ENCODE results near the gene VPS13D.
"Not testable (repeated sequence)": the region's sequence is repeated elsewhere in the genome, so short reads cannot be mapped to it uniquely, and the experiment has no call there.

The VPS13D gene

DNA sequence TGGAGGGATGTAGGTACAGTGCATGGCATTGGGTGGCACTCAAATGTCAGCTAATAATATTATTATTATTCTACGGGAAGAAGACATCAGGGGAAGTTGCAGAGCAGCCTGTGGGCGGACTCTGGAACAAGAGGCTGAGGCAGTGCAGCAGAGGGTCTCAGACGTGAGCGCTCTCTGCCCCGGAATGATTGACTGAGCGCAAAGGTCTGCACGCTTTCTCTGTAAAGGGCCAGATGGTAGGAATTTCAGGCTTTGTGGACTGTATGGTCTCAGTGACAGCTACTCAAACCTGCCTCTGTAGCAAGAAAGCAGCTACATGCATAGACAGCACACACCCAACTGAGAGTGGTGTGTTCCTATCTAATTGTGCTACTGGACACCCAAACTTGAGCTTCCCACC, 29.6 kb upstream of the VPS13D start:
- no peak for DNase-seq (ENCODE audit: low read depth in 2 of 2)

DNA sequence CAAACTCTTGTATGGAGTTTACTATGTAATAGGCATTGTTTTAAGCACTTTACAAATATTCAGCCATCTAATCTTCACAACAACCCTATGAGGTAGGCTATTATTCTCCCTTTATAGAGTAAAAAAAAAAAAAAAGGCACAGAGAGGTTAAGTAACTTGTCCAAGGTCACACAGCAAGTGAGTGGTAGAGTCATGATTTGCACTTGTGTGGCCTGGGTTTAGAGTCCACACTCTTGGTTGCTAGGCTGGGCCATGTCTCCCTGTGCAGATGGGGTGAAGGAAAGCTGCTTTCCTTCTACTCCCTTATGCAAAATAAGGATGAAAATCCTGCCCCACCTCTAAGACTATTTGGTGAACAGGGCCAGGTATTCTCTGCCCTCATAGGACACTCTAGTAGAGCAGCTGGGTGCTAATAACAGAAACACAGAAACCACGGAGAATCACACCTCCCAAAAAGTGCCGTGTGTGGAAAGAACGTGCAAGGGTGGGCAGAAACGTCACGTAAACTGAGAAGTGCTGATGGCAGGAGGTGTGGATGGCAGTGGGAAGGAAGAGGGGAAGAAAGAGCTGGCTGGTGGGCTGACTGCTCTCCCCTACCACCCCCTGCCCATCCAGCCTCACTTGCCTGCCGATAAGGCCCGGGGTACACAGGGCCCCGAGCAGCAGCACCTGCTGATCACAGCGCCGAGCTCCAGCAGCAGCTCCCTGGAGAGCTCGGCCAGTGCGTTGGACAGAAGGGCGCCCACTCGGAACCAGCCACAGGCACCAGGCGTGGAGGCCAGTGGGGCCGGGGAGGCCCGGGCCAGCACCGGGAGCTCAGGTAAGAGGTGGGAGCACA, 28.3 kb upstream of the VPS13D start:
- no peak for DNase-seq (ENCODE audit: low read depth in 2 of 2)

DNA sequence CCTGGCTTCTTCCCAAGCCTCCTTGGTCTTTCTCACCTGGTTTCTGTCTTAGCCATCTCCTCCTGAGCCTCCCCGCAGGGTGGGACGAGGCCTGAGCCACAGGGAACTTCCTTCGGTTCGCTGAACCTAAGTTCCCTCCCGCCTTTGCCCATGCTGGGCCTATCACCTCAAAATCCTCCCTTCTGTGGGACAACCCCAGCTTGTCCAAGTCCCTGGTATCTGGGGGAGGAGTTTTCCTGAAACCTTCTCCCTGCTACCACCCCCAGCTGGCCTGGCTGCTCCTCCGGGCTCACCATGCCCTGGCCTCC, 27.7 kb upstream of the VPS13D start:
- no peak for DNase-seq (ENCODE audit: low read depth in 2 of 2)

DNA sequence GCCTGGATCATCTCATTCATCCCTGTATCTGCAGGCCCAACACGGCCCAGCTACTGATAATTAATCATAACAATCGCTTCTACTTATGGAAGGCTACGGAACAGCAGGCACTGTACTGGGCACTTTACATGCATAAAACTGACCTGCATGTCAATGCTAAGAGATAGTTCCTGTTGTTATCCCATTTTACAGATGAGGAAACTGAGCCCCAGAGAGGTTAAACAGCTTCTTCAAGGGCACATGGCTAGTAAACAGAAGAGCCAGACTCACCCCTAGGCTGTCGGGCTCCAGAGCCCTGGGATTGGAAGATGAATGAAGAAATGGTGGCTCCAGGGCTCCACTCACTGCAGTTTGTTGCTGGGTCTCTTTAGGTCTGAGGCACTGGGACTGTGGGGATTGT, 27.3 kb upstream of the VPS13D start:
- DNase-seq (ENCODE audit: low read depth in 2 of 2) = no peak

DNA sequence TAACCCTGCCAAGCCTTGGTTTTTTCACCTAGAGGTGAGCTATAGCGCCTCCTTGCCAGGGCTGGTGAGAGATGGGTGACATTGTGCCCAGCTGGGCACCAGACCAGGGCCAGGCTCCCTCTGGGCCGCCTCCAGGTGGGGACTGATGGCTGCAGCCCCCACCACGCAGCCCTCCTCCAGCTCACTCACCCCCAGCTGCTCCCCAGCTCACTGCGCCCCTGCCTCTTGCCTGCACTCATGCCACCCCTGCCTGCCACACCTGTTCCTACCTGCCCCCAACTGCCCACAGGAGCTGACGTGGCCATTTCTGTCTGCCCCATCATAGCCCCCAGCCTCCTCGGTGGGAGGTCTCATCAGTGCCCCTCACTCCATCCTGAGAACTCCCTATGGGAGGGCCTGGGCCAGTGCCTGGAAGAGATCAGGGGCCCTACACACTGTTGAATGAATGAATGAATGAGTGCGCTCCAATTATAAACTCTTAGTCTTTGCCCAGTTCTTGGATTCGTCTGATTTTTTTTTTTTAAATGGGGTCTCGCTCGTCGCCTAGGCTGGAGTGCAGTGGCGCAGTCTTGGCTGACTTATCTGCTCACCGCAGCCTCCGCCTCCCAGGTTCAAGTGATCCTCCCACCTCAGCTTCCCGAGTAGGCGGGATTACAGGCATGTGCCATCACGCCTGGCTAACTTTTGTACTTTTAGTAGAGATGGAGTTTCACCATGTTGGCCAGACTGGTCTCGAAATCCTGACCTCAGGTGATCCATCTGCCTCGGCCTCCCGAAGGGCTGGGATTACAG, 26.4 kb upstream of the VPS13D start:
- DNase-seq (ENCODE audit: low read depth in 2 of 2) = no peak

DNA sequence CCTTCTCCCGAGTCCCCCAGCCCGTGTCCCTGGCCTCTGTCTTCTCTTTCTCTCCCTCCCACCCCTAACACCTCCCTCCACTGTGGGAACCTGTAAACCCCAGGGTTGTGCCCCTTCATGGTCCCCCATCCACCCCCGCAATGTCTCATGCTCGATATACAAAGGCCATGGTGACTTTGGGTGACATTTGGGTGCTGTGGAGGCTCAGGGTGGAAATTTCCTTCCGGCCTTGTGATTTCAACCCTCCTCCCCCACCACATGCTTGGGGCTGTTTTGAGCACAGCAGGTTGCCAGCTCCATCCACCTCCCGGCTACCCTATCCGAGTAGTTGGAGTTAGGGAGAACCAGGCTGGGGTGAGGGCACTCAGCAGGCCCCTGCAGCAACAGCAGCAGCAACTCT, 25.7 kb upstream of the VPS13D start:
- no peak for DNase-seq (ENCODE audit: low read depth in 2 of 2)

DNA sequence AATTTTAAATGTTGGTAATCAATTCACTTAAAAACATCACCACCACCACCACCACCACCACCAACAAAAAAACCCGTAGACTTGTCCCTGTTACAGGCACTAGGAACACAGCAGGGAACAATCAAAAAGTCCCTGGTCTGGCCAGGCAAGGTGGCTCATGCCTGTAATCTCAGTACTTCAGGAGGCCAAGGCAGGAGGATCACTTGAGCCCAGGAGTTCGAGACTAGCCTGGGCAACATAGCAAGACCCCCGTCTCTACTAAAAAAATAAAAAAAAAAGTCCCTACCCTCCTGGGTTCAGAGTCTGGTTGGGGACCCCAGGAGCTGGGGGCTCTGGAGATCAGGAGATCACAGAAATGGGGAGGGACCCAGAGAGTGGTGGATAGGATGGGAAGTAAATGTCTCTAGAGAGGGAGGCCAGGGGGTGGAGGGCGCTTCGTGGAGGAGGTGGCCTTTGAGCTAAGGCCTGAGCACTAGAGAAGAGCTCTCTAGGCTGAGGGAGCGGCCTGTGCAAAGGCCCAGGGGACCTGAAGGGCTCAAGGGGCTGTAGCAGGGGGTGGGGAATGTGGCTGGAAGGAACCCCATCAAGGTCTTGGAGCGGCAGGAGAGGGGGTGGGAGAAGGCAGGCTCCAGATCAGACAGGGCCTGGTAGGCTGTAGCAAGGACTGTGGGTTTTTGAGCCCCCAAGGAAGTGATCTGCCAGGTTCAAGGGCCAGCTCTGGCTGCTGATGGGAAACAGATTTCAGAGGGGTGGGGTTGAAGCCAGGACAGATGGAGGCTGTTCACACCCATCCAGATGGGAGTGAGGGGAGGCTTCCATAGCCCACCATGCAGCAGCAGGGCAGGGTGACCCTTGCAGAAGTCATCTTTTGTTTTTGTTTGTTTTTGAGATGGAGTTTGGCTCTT, 24.8 kb upstream of the VPS13D start:
- DNase-seq (ENCODE audit: low read depth in 2 of 2) = no peak

DNA sequence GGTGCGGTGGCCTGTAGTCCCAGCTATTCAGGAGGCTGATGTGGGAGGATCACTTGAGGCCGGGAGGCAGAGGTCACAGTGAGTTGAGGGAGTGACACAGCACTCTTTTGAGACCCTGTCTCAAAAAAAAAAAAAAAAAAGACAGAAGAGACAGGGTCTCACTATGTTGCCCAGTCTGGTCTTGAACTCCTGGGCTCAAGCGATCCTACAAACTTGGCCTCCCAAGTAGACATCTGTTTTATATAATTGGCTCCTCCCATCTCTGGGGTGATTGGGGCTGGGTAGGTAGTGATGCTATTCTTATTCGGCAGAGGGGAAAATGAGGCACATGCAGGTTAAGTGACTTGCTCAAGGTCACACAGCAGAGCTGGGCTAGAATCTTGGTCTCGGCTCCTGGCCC, 23.6 kb upstream of the VPS13D start:
- no peak for DNase-seq (ENCODE audit: low read depth in 2 of 2)

DNA sequence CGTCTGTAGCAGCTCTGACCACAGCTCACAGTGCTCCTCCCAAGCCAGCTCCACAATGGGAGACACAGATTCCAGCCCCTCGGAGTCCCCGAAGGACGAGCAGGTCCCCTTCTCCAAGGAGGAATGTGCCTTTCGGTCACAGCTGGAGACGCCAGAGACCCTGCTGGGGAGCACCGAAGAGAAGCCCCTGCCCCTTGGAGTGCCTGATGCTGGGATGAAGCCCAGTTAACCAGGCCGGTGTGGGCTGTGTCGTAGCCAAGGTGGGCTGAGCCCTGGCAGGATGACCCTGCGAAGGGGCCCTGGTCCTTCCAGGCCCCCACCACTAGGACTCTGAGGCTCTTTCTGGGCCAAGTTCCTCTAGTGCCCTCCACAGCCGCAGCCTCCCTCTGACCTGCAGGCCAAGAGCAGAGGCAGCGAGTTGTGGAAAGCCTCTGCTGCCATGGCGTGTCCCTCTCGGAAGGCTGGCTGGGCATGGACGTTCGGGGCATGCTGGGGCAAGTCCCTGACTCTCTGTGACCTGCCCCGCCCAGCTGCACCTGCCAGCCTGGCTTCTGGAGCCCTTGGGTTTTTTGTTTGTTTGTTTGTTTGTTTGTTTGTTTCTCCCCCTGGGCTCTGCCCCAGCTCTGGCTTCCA, 22.9 kb upstream of the VPS13D start:
- no peak for DNase-seq (ENCODE audit: low read depth in 2 of 2)

DNA sequence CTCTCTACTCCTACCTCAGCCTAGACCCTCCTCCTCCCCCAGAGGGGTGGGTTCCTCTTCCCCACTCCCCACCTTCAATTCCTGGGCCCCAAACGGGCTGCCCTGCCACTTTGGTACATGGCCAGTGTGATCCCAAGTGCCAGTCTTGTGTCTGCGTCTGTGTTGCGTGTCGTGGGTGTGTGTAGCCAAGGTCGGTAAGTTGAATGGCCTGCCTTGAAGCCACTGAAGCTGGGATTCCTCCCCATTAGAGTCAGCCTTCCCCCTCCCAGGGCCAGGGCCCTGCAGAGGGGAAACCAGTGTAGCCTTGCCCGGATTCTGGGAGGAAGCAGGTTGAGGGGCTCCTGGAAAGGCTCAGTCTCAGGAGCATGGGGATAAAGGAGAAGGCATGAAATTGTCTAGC, 21.6 kb upstream of the VPS13D start:
- DNase-seq (ENCODE audit: low read depth in 2 of 2) = no peak

DNA sequence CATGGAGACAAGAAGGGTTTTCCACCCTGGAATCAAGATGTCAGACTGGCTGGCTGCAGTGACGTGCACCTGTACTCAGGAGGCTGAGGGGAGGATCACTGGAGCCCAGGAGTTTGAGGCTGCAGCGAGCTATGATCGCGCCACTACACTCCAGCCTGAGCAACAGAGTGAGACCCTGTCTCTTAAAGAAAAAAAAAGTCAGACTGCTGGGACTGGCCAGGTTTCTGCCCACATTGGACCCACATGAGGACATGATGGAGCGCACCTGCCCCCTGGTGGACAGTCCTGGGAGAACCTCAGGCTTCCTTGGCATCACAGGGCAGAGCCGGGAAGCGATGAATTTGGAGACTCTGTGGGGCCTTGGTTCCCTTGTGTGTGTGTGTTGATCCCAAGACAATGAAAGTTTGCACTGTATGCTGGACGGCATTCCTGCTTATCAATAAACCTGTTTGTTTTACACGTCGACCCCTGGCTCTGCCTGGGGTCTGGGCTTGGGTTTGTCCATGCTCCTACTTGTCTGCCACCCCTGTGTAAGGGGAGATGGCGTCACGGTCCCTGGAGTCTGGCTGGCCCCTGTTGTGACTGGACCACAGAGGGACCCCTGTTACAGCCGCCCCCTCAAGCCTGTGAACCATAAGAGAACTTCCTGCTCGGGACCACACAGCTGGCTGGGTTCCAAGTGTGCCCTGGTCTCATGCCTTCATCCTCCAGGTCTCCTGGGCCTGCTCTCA, 20.9 kb upstream of the VPS13D start:
- peak; percentile 30 to 34 for DNase-seq (ENCODE audit: low read depth in 2 of 2)

DNA sequence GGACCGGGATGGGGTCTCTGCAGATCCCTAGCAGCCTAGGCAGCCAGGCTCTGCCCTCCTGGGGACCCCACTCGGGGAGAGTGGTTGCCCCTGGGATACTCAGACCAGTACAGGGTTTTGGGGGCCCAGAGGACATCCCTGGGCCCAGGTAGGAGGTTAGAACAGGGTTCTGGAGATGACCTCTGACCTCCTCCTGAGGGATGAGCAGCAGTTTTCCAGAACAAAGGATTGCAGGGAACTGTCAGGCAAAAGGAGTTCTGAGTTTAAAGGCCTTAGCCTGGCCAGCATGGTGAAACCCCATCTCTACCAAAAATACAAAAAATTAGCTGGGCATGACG, 20.4 kb upstream of the VPS13D start:
- no peak for DNase-seq (ENCODE audit: low read depth in 2 of 2)

DNA sequence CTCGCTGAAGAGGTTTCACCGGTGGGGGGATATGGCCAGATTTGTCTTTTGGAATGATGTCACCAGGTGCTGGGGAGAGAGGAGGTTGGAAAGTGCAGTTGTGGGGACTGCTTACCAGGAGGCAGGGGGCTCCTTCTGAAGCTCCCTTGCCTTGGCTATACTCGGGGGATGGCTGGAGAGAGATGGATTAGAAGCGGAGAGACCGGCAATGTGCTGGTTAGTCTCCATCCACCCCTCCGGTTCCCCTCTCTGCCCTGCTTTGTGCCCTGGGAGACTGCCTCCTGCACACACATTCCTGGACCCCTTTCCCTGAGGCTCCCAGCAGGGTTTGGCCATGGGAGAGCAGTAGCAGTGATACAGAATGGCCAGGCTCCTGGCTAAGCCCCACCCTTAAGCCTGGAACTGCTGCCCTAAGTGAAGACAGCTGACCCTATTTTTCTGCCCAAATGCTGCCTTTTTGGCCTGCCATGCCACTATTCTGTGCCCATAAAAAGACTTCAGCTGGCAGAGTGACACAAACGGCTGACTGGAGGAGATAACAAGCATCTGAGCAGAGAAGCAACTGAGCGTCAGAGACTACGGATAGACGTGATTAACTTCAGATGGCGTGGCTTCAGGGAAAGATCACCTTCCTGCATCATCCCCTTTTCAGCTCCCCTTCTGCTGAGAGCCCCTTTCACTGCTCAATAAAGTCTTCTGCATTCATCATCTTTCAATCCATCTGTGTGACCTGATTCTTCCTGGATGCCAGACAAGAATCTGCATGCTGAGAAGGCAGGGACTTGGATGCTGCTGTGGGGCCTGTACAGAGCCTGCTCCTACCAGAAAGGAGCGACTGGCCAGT, 14.5 kb upstream of the VPS13D start:
- no peak for DNase-seq (ENCODE audit: low read depth in 2 of 2)

DNA sequence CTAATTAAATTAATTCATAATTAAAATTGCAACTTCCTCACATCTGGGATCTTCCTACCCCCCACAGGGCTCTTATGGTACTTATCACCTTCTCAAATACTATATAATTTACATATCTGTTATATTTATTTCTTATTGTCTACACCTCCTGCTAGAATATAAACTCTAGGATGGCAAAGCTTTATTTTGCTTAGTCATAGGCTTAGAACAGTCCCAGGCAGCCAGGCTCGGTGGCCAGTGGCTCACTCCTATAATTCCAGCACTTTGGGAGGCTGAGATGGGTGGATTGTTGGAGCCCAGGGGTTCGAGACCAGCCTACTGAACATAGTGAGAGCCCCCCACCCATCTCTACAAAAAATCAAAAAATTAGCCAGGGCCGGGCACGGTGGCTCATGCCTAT, 10.0 kb upstream of the VPS13D start:
- DNase-seq (ENCODE audit: low read depth in 2 of 2) = no peak

DNA sequence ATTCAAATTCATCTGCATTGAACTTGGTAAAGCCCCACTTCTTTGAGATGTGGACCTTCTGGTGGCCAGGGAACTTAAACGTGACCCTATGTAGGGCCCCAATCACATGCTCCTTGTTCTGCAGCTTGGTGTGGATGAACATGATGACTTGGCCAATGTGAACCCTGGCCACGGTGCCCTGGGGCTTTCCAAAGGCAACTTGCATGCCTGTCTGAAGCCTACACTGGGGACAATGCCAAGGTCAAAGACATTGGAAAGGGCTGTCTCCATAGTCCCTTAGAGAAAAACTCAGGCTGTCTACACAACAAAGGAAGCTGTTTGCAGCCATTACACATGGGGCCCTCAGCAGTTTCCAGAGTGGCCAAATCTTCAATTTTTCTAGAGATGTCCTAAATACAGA, 8.9 kb upstream of the VPS13D start:
- DNase-seq (ENCODE audit: low read depth in 2 of 2) = no peak

DNA sequence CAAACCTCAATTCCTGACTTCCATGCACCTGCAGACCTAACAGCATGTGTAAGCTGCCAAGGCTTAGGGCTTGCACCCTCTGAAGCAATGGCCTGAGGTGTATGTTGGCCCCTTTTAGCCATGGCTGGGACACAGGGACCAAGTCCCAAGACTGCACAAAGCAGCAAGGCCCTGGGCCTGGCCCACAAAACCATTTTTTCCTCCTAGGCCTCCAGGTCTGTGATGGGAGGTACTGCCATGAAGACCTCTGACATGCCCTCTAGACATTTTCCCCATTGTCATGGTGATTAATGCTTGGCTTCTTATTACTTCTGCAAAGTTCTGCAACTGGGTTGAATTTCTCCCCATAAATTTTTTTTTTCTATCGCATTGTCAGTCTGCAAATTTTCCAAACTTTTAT, 7.1 kb upstream of the VPS13D start:
- DNase-seq (ENCODE audit: low read depth in 2 of 2) = not testable (repeated sequence)

DNA sequence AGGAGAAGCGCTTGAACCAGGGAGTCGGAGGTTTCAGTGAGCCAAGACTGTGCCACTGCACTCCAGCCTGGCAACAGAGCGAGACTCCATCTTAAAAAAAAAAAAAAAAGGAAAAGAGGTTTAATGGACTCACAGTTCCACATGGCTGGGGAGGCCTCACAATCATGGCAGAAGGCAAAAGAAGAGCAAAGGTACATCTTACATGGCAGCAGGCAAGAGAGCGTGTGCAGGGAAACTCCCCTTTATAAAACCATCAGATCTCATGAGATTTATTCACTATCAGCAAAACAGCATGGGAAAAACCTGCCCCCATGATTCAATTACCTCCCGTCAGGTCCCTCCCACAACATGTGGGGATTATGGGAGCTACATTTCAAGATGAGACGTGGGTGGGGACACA, 5.7 kb upstream of the VPS13D start:
- not testable (repeated sequence) for DNase-seq (ENCODE audit: low read depth in 2 of 2)

DNA sequence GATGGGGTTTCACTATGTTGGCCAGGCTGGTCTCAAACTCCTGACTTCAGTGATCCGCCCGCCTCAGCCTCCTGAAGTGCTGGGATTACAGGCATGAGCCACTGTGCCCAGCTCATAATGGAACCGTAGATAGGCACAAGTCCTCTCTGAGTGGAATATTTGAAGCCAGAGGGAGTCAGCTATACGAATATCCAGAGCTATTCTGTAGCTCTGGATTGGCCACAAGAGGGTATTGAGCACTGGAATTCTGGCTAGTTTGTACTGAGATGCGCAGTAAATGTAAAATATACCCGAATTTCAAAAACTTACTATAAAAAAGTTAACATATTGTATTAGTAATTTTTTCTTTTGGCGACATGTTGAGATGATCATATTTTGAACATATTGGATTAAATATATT, 851 bp upstream of the VPS13D start:
- no peak for DNase-seq (ENCODE audit: low read depth in 2 of 2)

DNA sequence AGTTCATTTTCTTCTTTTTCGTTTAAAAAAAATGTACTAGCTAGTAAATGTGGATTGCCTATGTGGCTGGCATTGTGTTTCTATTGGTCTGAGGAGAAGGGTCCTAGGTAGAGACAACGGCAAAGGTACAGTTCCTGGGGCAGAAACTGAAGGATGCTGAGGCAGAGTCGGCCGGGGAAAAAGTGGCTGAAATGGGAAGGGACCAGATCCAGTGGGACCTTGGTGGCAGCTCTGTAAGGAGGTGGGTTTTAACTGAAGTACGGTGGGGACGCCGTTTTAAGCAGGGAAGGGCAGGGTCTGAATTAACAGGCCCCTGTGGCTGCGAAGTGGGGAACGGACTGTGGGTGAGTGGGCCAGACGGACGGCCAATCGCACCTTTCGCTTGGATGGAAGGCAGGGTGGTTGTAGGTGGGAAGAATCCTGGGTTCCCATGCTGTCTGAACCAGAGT, 420 bp upstream of the VPS13D start:
- no peak for DNase-seq (ENCODE audit: low read depth in 2 of 2)

DNA sequence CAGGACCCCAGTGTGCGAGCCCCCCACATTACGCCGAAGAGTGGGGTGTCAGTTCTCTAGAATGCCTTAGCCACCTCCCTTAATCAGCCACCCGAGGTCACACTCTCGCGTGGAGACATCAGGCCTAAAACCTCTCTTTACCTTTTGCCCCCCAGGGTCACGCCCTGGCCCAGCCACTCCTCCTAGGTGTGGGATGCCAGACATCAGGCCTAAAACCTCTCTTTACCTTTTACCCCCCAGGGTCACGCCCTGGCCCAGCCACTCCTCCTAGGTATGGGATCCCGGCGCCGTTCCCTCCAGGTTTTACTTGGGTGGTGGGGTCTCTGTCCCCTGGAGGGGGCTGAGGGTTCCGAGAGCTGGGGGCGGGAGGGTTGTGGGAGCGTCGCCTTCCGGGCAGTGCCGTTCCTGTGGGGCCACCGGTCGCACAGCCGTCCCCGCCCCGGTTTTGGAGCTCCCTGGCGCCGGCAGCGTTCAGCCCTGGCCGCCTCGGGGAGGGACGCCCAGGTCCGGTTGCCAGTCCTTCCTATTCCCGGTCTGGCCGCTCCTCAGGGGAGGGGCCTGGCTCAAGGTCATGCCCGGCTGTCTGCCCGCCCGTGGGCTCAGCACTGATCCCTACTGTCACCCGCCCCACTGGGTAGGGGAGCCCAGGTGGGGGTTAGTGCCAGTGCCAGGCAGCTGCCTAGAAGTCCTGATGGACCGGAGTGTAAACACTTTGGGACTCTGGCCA, 882 bp downstream of the VPS13D start:
- no peak for DNase-seq (ENCODE audit: low read depth in 2 of 2)
